SU-DHL-6 (cell line): ENCODE measurements around the gene ATP9A.

Experiments used
- EZH2phosphoT487 ChIP-seq: fragments of 200-600 bp; sonication (generic), shearing (Covaris generic); conservative IDR thresholded peaks from 2 replicates; pipeline ENCODE4 v1.6.1; 2018; ENCODE audit warnings: mild to moderate bottlenecking, antibody characterized with exemption, low read length, moderate library complexity, mixed read lengths
- TF ChIP-seq, protein P1 (sequence below): fragments of 200-600 bp; sonication (generic); IDR thresholded peaks from one replicate; pipeline ENCODE4 v1.5.1; 2017; ENCODE audit warnings: antibody characterized with exemption, mild to moderate bottlenecking, low read length, moderate library complexity; ENCODE audit not compliant: insufficient read depth, poor library complexity, severe bottlenecking

DNA sequence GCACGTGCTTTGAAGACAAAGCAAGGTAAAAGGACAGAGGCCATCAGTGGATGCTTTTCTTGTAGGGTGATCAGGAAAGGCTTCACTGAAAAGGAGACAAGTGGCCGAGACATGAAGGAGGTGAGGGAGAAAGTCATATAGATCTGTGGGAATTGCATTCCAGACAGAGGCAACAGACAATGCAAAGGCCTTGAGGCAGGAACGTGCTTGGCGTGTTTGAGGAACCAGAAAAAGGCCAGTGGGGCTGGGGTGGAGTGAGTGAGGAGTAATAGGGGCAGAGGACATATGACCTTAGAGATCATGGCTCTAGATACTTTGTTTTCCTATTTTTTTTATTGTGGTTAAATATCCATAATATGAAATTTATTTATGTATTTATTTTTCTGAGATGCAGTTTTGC lies 44.7 kb upstream of the ATP9A start:
- TF ChIP-seq, protein P1, sequence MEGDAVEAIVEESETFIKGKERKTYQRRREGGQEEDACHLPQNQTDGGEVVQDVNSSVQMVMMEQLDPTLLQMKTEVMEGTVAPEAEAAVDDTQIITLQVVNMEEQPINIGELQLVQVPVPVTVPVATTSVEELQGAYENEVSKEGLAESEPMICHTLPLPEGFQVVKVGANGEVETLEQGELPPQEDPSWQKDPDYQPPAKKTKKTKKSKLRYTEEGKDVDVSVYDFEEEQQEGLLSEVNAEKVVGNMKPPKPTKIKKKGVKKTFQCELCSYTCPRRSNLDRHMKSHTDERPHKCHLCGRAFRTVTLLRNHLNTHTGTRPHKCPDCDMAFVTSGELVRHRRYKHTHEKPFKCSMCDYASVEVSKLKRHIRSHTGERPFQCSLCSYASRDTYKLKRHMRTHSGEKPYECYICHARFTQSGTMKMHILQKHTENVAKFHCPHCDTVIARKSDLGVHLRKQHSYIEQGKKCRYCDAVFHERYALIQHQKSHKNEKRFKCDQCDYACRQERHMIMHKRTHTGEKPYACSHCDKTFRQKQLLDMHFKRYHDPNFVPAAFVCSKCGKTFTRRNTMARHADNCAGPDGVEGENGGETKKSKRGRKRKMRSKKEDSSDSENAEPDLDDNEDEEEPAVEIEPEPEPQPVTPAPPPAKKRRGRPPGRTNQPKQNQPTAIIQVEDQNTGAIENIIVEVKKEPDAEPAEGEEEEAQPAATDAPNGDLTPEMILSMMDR: no peak
- TF ChIP-seq EZH2phosphoT487: no peak
